ENCODE results near the gene POLR1C. TPM values are rescaled to one million over a fixed set of nuclear protein-coding genes. Genes with fewer than 3 reads are reported as not detected.
"Not testable (repeated sequence)": the region's sequence is repeated elsewhere in the genome, so short reads cannot be mapped to it uniquely, and the experiment has no call there.

Gene POLR1C
- polyA plus RNA-seq, 1 donor, result 38.7 TPM

DNA sequence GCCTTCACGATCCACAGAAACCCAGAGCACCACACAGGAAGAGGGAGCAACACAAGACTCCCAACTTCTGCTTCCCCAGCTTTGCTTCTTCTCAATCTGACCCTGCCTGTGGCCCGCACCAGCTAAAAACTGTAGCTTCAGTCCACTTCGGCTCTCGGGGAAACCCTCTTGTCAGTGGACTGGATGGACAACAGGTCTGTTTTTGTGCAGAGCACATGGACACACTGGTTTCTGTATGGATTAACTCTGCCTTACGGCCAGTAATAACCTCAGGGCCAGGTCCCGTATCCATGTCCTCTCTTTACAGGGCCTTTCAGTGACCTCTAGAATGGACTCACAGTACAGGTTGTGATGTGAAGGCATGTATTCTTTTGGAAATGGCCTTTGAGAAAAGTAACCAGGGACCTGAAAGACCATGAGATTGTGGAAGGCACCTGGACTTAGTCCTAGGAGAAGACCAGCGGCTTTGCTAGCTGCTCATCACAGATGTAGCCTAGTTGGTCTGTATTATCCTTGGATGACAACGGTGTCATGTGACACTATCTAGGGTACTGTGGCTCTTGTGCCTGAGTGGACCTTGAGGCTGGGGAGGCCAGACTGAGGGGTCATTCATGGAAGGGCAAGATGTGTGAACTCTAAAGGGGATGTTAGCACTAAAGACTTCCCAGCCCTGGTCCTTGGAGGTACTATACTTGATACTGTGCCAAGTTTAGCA, 5.8 kb downstream of the POLR1C start:
- WGBS (ENCODE audit: insufficient coverage, low lambda C conversion rate), result no CpG with 5 or more reads among the region's 8 CpGs
- peaks cover 82% of the 10 kb centered on the region for H3K36me3 ChIP-seq (ENCODE audit: control insufficient read depth, insufficient read depth, low read length)

DNA sequence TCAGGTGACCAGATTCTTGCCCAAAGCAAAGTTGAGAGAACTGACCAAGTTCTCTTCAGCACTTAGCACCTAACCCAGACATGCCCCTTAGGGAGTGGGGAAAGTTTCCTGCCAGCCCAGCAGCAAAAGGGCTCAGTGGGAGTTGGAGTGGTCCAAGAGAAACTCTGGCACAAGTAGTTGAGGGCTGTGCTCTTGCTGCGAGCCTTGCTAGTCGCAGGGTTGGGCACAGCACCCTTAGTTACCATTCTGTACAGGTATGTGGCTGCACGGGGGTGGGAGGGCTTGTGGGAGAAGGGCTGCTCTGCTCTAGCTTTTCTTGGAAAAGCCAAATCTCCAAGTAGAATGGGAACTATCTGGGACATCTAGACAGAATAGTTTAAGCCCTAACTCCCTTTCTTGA, 6.4 kb downstream of the POLR1C start:
- DNase-seq, result no peak
- Histone ChIP-seq H3K4me1 (ENCODE audit: control insufficient read depth, insufficient read depth, low read length) (peaks cover 2% of the 10 kb centered on the region), H3K27me3 (ENCODE audit: control insufficient read depth, insufficient read depth, low read length) (no peaks in the 10 kb centered on the region), H3K36me3 (ENCODE audit: control insufficient read depth, insufficient read depth, low read length) (peaks cover 87% of the 10 kb centered on the region), H3K4me3 (ENCODE audit: low read length) (no peak overlapping the region), H3K9me3 (ENCODE audit: control insufficient read depth, low read depth, low read length) (no peaks in the 10 kb centered on the region), H3K27ac (ENCODE audit: low read length) (no peak overlapping the region)
- no CpG with 5 or more reads among the region's 3 CpGs for WGBS (ENCODE audit: insufficient coverage, low lambda C conversion rate)

More for the DNA sequence above, 5.8 kb downstream of the POLR1C start:
- Histone ChIP-seq H3K4me1 (ENCODE audit: control insufficient read depth, insufficient read depth, low read length) (peaks cover 7% of the 10 kb centered on the region), H3K4me3 (ENCODE audit: low read length) (no peak overlapping the region), H3K27me3 (ENCODE audit: control insufficient read depth, insufficient read depth, low read length) (no peaks in the 10 kb centered on the region), H3K27ac (ENCODE audit: low read length) (no peak overlapping the region), H3K9me3 (ENCODE audit: control insufficient read depth, low read depth, low read length) (no peaks in the 10 kb centered on the region)
- no peak for DNase-seq

DNA sequence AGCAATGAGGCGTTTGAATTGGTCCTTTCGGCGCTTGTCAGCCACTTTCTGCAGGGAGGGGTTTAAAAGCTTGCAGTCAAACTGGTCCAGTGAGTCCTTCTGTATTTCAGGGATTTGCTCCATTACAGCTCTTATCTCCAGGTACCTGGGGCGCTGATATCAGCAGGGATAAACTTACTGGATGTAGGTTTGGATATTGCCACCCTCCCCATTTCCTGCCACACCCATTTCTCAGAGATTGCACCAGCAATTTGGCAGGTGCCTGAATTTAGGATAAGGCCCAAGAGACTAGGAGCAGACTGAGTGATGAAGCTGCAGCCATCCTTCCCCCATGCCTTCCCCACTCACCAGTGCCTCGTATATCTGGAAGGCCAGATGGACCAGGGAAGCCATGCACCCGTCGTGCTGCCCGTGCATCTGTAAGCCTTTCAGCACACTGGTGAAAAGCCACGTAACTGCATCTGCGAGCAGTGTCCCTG, 7.6 kb downstream of the POLR1C start:
- peaks cover 93% of the 10 kb centered on the region for H3K36me3 ChIP-seq (ENCODE audit: control insufficient read depth, insufficient read depth, low read length)
- no peaks in the 10 kb centered on the region for H3K9me3 ChIP-seq (ENCODE audit: control insufficient read depth, low read depth, low read length)
- H3K4me3 ChIP-seq (ENCODE audit: low read length), result no peak overlapping the region
- no peaks in the 10 kb centered on the region for H3K4me1 ChIP-seq (ENCODE audit: control insufficient read depth, insufficient read depth, low read length)
- no peaks in the 10 kb centered on the region for H3K27me3 ChIP-seq (ENCODE audit: control insufficient read depth, insufficient read depth, low read length)
- H3K27ac ChIP-seq (ENCODE audit: low read length), result no peak overlapping the region
- no peak for DNase-seq
- no CpG with 5 or more reads among the region's 10 CpGs for WGBS (ENCODE audit: insufficient coverage, low lambda C conversion rate)

DNA sequence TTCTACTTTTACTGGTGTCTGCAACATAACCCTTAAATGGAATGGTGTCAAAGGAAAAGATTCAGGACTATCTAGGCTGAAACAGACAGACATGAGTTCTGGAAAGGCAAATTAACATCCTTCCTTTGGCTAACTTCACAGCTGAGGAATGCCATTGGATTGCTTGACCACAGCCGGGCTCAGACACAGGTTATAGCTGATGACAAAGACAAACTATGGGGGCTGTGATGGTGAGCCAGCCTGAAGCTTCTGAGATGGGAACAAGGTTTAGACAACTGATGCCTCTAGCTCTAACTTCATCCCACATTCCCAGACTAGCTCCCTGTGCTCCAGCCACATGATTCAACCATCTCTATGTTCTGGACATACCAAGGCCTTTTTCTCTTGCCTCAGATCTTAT, 15.3 kb downstream of the POLR1C start:
- Histone ChIP-seq H3K27ac (ENCODE audit: low read length) (no peak overlapping the region), H3K9me3 (ENCODE audit: control insufficient read depth, low read depth, low read length) (no peaks in the 10 kb centered on the region), H3K27me3 (ENCODE audit: control insufficient read depth, insufficient read depth, low read length) (no peaks in the 10 kb centered on the region), H3K36me3 (ENCODE audit: control insufficient read depth, insufficient read depth, low read length) (peaks cover 60% of the 10 kb centered on the region), H3K4me1 (ENCODE audit: control insufficient read depth, insufficient read depth, low read length) (no peaks in the 10 kb centered on the region), H3K4me3 (ENCODE audit: low read length) (no peak overlapping the region)
- no CpG with 5 or more reads among the region's 1 CpG for WGBS (ENCODE audit: insufficient coverage, low lambda C conversion rate)
- DNase-seq, result no peak

DNA sequence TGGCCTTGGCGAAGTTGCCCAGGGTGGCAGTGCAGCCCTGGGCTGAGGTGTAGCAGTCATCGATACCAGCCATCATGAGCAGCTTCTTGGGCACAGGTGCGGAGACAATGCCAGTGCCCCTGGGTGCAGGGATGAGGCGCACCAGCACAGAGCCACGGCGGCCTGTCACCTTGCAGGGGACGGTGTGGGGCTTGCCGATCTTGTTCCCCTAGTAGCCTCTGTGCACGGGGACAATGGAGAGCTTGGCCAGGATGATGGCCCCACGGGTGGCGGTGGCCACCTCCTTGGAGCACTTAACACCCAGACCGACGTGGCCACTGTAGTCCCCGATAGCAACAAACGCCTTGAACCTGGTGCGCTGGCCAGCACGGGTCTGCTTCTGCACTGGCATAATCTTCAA, 22.1 kb downstream of the POLR1C start:
- H3K9me3 ChIP-seq (ENCODE audit: control insufficient read depth, low read depth, low read length); DNase-seq; H3K4me3 ChIP-seq (ENCODE audit: low read length); H3K27ac ChIP-seq (ENCODE audit: low read length); H3K4me1 ChIP-seq (ENCODE audit: control insufficient read depth, insufficient read depth, low read length); H3K27me3 ChIP-seq (ENCODE audit: control insufficient read depth, insufficient read depth, low read length): not testable (repeated sequence)
- H3K36me3 ChIP-seq (ENCODE audit: control insufficient read depth, insufficient read depth, low read length), result peaks cover 29% of the 10 kb centered on the region
- no CpG with 5 or more reads among the region's 17 CpGs for WGBS (ENCODE audit: insufficient coverage, low lambda C conversion rate)

DNA sequence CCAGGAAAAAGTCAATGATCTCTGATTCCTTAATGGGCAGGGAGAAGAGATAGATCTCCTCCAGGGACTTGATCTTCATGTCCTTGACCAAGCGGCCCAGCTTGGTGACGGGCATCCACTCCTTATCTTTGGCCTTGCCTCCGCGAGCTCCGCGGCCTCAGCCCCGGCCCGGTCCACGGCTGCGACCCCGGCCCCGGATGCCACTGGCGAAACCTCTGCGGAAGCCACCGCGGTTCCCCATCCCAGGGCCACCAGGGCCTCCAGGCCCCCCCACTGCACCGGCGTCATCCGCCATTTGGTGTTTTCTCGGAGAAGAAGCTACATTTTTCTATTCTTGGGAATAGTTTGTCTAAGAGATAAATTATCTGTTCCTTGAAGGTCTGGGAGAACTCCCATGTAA, 22.5 kb downstream of the POLR1C start:
- DNase-seq; H3K27ac ChIP-seq (ENCODE audit: low read length); H3K27me3 ChIP-seq (ENCODE audit: control insufficient read depth, insufficient read depth, low read length); H3K9me3 ChIP-seq (ENCODE audit: control insufficient read depth, low read depth, low read length); H3K4me1 ChIP-seq (ENCODE audit: control insufficient read depth, insufficient read depth, low read length); H3K4me3 ChIP-seq (ENCODE audit: low read length): not testable (repeated sequence)
- WGBS (ENCODE audit: insufficient coverage, low lambda C conversion rate), result no CpG with 5 or more reads among the region's 20 CpGs
- H3K36me3 ChIP-seq (ENCODE audit: control insufficient read depth, insufficient read depth, low read length), result peaks cover 30% of the 10 kb centered on the region

DNA sequence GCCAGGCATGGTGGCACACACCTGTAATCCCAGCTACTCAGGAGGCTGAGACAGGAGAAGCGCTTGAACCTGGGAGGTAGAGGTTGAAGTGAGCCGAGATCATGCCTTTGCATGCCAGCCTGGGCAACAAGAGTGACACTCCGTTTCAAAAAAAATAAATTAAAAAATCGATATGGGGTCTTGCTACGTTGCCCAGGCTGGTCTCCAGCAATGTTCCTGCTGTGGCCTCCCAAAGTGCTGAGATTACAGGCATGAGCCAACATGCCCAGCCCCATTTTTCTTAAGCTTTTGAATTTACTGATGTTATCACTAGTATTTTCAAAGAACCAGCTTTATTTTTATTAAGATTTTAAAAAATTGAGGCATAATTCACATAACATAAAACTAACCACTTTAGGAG, 23.6 kb downstream of the POLR1C start:
- Histone ChIP-seq H3K27ac (ENCODE audit: low read length) (no peak overlapping the region), H3K4me1 (ENCODE audit: control insufficient read depth, insufficient read depth, low read length) (no peaks in the 10 kb centered on the region), H3K27me3 (ENCODE audit: control insufficient read depth, insufficient read depth, low read length) (no peaks in the 10 kb centered on the region), H3K4me3 (ENCODE audit: low read length) (no peak overlapping the region), H3K36me3 (ENCODE audit: control insufficient read depth, insufficient read depth, low read length) (peaks cover 34% of the 10 kb centered on the region), H3K9me3 (ENCODE audit: control insufficient read depth, low read depth, low read length) (no peaks in the 10 kb centered on the region)
- 100% methylated on average over 1 of the region's 5 CpGs for WGBS (ENCODE audit: insufficient coverage, low lambda C conversion rate)
- DNase-seq, result no peak

DNA sequence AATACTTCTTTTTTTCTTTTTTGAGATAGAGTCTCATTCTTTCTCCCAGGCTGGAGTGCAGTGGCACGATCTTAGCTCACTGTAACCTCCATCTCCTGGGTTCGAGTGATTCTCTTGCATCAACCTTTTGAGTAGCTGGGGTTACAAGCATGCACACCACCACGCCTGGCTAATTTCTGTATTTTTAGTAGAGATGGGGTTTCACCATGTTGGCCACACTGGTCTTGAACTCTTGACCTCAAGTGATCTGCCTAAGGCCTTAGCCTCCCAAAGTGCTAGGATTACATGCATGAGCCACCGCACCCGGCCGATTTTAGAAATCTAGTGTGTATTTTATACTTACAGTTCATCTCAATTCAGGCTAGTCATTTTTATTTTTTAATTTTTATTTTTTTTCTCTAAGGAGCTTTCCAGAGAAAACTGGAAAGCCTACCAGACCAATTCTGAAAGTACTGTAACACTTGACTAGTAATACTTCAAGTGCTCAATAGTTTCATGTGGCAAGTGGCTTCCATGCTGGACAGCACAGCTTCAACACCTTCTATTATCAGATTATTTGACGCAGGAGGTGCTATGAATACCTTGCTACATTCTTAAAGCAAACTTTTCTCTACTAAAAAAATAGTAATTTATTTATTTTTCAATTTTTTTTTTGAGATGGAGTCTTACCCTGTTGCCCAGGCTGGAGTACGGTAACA, 25.0 kb downstream of the POLR1C start:
- WGBS (ENCODE audit: insufficient coverage, low lambda C conversion rate), result 100% methylated on average over 3 of the region's 8 CpGs
- no peak overlapping the region for H3K27ac ChIP-seq (ENCODE audit: low read length)
- H3K9me3 ChIP-seq (ENCODE audit: control insufficient read depth, low read depth, low read length), result no peaks in the 10 kb centered on the region
- no peaks in the 10 kb centered on the region for H3K27me3 ChIP-seq (ENCODE audit: control insufficient read depth, insufficient read depth, low read length)
- no peak overlapping the region for H3K4me3 ChIP-seq (ENCODE audit: low read length)
- no peak for DNase-seq
- H3K36me3 ChIP-seq (ENCODE audit: control insufficient read depth, insufficient read depth, low read length), result peaks cover 42% of the 10 kb centered on the region
- H3K4me1 ChIP-seq (ENCODE audit: control insufficient read depth, insufficient read depth, low read length), result no peaks in the 10 kb centered on the region

DNA sequence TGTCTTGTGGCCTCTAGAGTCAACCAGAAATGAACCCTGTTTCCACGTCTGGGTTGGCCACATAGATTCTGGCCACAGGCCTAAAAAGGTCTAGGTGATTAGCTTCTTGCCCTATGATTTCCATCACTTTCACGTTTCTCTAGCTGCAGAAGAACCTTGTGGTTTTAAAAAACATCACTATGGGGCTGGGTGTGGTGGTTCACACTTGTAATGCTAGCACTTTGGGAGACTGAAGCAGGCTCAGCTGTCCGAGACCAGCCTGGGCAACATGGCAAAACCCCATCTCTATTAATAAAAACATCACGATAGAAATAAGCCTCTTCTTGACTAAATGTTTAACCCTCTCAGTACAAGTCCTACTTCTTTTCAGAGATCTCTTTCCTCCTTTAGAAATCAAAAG, 27.6 kb downstream of the POLR1C start:
- Histone ChIP-seq H3K4me1 (ENCODE audit: control insufficient read depth, insufficient read depth, low read length) (no peaks in the 10 kb centered on the region), H3K27ac (ENCODE audit: low read length) (no peak overlapping the region), H3K27me3 (ENCODE audit: control insufficient read depth, insufficient read depth, low read length) (no peaks in the 10 kb centered on the region), H3K36me3 (ENCODE audit: control insufficient read depth, insufficient read depth, low read length) (peaks cover 61% of the 10 kb centered on the region), H3K4me3 (ENCODE audit: low read length) (no peak overlapping the region), H3K9me3 (ENCODE audit: control insufficient read depth, low read depth, low read length) (no peaks in the 10 kb centered on the region)
- no CpG with 5 or more reads among the region's 4 CpGs for WGBS (ENCODE audit: insufficient coverage, low lambda C conversion rate)
- DNase-seq, result no peak

DNA sequence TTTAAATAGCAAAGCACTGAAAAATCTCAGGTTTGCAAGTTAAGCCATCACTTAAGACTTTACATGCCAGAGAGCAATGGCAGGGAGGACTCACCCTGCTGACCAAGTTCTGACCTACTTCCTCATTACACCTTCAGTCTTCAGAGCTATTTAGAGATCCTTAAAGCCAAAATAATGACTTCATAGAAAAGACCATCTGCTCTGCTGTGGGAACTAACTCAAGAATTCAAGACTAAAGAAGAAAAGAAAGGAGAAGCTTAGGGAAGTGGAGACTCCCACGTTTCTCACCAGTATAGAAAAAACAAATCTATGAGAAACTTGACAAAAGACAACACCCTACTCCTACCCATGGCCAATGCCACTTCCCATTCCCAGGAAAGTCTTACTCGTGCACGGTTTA, 30.3 kb downstream of the POLR1C start:
- Histone ChIP-seq H3K27me3 (ENCODE audit: control insufficient read depth, insufficient read depth, low read length) (no peaks in the 10 kb centered on the region), H3K4me3 (ENCODE audit: low read length) (no peak overlapping the region), H3K36me3 (ENCODE audit: control insufficient read depth, insufficient read depth, low read length) (peaks cover 77% of the 10 kb centered on the region), H3K4me1 (ENCODE audit: control insufficient read depth, insufficient read depth, low read length) (no peaks in the 10 kb centered on the region), H3K27ac (ENCODE audit: low read length) (no peak overlapping the region), H3K9me3 (ENCODE audit: control insufficient read depth, low read depth, low read length) (no peaks in the 10 kb centered on the region)
- WGBS (ENCODE audit: insufficient coverage, low lambda C conversion rate), result no CpG with 5 or more reads among the region's 3 CpGs
- DNase-seq, result no peak
